ENCODE data around the gene CAPN10.

CAPN10 gene

DNA sequence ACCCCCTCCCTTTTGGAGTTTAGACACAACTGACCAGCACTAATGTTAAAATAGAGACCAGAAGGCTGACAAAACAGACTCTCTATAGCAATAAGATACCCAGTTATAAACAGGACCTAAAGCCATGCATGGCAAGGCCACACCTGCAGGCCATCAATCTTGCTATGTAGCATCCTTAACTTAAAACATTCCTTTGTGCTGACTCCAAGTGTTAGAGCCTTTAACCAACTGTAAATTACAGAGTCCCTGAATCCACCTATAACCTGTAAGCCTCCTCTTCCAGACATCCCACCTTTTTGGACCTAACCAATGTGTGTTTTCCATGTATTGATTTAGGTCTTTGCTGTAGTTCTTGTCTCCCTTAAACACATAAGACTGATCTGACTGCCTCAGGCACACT, 46.6 kb upstream of the CAPN10 start:
- Histone ChIP-seq H3K4me2 (ENCODE audit: insufficient read depth, low read length) (no peak overlapping the region), H3K9ac (ENCODE audit: low read depth, low read length) (no peak overlapping the region), H3K79me2 (ENCODE audit: insufficient read depth, low read length) (peaks cover 5% of the 10 kb centered on the region; the same call in 1 of the 2 replicates), H3K36me3 (ENCODE audit: insufficient read depth, low read length) (peaks cover 41% of the 10 kb centered on the region), H3K27ac (ENCODE audit: low read length) (no peak overlapping the region), H3K9me3 (ENCODE audit: insufficient read depth, low read length, severe bottlenecking) (no peaks in the 10 kb centered on the region), H3K4me3 (ENCODE audit: low read depth in 1 of 2, low read length in 2 of 2) (no peak overlapping the region), H4K20me1 (ENCODE audit: insufficient read depth, low read length) (no peaks in the 10 kb centered on the region), H2AFZ (ENCODE audit: low read depth, low read length) (no peak overlapping the region), H3K4me1 (ENCODE audit: insufficient read depth, low read length) (no peaks in the 10 kb centered on the region), H3K27me3 (ENCODE audit: insufficient read depth, low read length, poor library complexity) (no peaks in the 10 kb centered on the region)
- no peak for TF ChIP-seq EZH2 (IDR thresholded peaks at IDR 0.05; ENCODE audit: borderline replicate concordance, low read depth, low read length, severe bottlenecking)
- TF ChIP-seq, protein P1, sequence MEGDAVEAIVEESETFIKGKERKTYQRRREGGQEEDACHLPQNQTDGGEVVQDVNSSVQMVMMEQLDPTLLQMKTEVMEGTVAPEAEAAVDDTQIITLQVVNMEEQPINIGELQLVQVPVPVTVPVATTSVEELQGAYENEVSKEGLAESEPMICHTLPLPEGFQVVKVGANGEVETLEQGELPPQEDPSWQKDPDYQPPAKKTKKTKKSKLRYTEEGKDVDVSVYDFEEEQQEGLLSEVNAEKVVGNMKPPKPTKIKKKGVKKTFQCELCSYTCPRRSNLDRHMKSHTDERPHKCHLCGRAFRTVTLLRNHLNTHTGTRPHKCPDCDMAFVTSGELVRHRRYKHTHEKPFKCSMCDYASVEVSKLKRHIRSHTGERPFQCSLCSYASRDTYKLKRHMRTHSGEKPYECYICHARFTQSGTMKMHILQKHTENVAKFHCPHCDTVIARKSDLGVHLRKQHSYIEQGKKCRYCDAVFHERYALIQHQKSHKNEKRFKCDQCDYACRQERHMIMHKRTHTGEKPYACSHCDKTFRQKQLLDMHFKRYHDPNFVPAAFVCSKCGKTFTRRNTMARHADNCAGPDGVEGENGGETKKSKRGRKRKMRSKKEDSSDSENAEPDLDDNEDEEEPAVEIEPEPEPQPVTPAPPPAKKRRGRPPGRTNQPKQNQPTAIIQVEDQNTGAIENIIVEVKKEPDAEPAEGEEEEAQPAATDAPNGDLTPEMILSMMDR (IDR thresholded peaks at IDR 0.05; ENCODE audit: borderline replicate concordance, extremely low read depth, low read length, poor library complexity, severe bottlenecking): no peak
- DNase-seq (no peak), ATAC-seq (ENCODE audit: insufficient read depth, low read depth) (no peak)

DNA sequence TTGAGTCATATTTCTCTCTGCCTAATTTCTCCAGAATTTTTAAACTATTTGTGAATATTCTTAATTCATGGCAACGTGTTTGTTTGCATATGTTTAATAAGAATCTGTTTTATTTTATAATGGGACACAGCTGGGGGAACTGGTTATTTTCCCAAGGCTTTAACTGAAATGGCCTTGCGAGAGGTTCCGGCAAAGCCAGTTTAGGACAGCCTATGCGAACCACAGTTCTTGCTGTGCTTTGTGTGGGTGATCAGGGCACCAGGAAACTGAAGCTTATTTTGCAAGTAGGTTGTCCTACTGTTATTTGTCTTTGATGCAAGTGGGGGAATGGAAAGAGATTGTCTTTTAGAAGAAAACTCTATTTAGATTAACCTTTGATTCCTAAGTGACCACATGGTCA, 35.2 kb upstream of the CAPN10 start:
- Histone ChIP-seq H4K20me1 (ENCODE audit: insufficient read depth, low read length) (0 out of 2 replicates have a peak, but pooled peaks cover 2% of the 10 kb centered on the region), H3K36me3 (ENCODE audit: insufficient read depth, low read length) (peaks cover 58% of the 10 kb centered on the region), H3K27me3 (ENCODE audit: insufficient read depth, low read length, poor library complexity) (no peaks in the 10 kb centered on the region), H2AFZ (ENCODE audit: low read depth, low read length) (no peak overlapping the region), H3K4me3 (ENCODE audit: low read depth in 1 of 2, low read length in 2 of 2) (no peak overlapping the region), H3K4me2 (ENCODE audit: insufficient read depth, low read length) (no peak overlapping the region), H3K79me2 (ENCODE audit: insufficient read depth, low read length) (peaks cover 41% of the 10 kb centered on the region), H3K9ac (ENCODE audit: low read depth, low read length) (no peak overlapping the region), H3K27ac (ENCODE audit: low read length) (no peak overlapping the region), H3K9me3 (ENCODE audit: insufficient read depth, low read length, severe bottlenecking) (peaks cover 15% of the 10 kb centered on the region), H3K4me1 (ENCODE audit: insufficient read depth, low read length) (no peaks in the 10 kb centered on the region)
- TF ChIP-seq, protein P1 (IDR thresholded peaks at IDR 0.05; ENCODE audit: borderline replicate concordance, extremely low read depth, low read length, poor library complexity, severe bottlenecking): no peak
- no peak for TF ChIP-seq EZH2 (IDR thresholded peaks at IDR 0.05; ENCODE audit: borderline replicate concordance, low read depth, low read length, severe bottlenecking)
- ATAC-seq (ENCODE audit: insufficient read depth, low read depth) (no peak), DNase-seq (no peak)

DNA sequence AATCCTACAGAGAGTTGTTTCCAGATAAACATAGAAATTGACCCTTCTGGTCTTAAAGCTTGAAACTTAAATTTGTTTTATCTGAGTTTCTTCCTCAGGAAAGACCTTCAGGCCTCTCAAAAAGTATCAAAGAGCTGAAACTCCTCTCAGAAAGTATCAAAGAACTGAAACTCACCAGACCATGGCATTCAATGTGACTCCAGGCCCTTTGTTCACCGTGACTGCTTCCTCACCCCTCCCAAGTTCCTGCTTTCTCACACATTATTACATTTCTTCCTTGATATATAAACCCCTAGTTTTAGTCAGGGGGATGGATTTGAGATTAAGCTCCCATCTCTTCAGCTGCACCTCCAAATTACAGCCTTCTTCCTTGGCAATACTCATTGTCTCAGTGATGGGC, 34.7 kb upstream of the CAPN10 start:
- Histone ChIP-seq H3K4me3 (ENCODE audit: low read depth in 1 of 2, low read length in 2 of 2) (no peak overlapping the region), H2AFZ (ENCODE audit: low read depth, low read length) (no peak overlapping the region), H3K36me3 (ENCODE audit: insufficient read depth, low read length) (peaks cover 63% of the 10 kb centered on the region), H3K79me2 (ENCODE audit: insufficient read depth, low read length) (peaks cover 47% of the 10 kb centered on the region), H3K27ac (ENCODE audit: low read length) (no peak overlapping the region), H3K9ac (ENCODE audit: low read depth, low read length) (no peak overlapping the region), H3K9me3 (ENCODE audit: insufficient read depth, low read length, severe bottlenecking) (peaks cover 15% of the 10 kb centered on the region), H3K4me1 (ENCODE audit: insufficient read depth, low read length) (no peaks in the 10 kb centered on the region), H3K27me3 (ENCODE audit: insufficient read depth, low read length, poor library complexity) (no peaks in the 10 kb centered on the region), H4K20me1 (ENCODE audit: insufficient read depth, low read length) (peaks cover 3% of the 10 kb centered on the region; the same call in 1 of the 2 replicates), H3K4me2 (ENCODE audit: insufficient read depth, low read length) (no peak overlapping the region)
- no peak for DNase-seq
- TF ChIP-seq, protein P1 (IDR thresholded peaks at IDR 0.05; ENCODE audit: borderline replicate concordance, extremely low read depth, low read length, poor library complexity, severe bottlenecking): no peak
- no peak for TF ChIP-seq EZH2 (IDR thresholded peaks at IDR 0.05; ENCODE audit: borderline replicate concordance, low read depth, low read length, severe bottlenecking)
- no peak for ATAC-seq (ENCODE audit: insufficient read depth, low read depth)
